ENCODE measurements around the gene EVC.

DNA sequence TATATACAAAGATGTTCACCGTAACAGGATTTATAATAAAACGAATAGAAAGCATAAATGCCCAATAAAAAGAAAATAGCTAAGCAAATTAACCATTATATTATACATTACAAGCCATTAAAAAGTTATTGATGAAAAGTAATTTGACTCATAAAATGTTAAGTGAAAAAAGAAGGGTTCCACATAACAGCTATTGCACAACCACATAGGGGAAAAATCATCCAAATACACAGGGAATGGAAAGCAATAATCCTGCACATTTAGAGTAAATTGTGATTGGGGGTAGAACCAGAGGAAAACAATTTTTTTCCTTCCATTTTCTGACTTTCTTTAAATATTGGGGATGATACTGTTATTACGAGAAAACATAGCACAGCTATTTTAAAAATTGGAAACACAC is 143.9 kb downstream of the EVC start:
- no peak for TF ChIP-seq L3MBTL2 (conservative IDR thresholded peaks at IDR 0.05)
- no peak for TF ChIP-seq BHLHE40 (IDR thresholded peaks at IDR 0.05; ENCODE audit: borderline replicate concordance)
- no peak for TF ChIP-seq FOXK2 (IDR thresholded peaks at IDR 0.05)
